GM12865 (cell line): ENCODE results near the gene ATP6V0B.

ENCODE experiments used
- DNase-seq: peaks from one replicate; pipeline ENCODE4 v3.0.0; 2010; ENCODE audit warnings: low read depth
- H3K4me3 ChIP-seq: 2 replicates; pipeline ENCODE4 v1.5.1; 2011; ENCODE audit warnings: mild to moderate bottlenecking, low read depth, low read length, control low read depth
- CTCF ChIP-seq: IDR thresholded peaks from 2 replicates; pipeline ENCODE4 v1.5.1; 2011; ENCODE audit warnings: low read length, control low read depth, low read depth, inconsistent platforms; ENCODE audit not compliant: insufficient read depth; ENCODE audit errors: missing control alignments

Gene ATP6V0B

GRCh38 chr1:44010935-44011471 lies 36.2 kb downstream of the ATP6V0B start:
- no peak for TF ChIP-seq CTCF
- H3K4me3 ChIP-seq, result no peak overlapping the region
- DNase-seq, result no peak

GRCh38 chr1:44012404-44012803 lies 37.6 kb downstream of the ATP6V0B start:
- no peak for DNase-seq
- H3K4me3 ChIP-seq, result no peak overlapping the region
- TF ChIP-seq CTCF, result no peak

GRCh38 chr1:44012941-44013609 lies 38.3 kb downstream of the ATP6V0B start:
- TF ChIP-seq CTCF, result no peak
- DNase-seq, result no peak
- H3K4me3 ChIP-seq, result no peak overlapping the region

- no peak for TF ChIP-seq CTCF
- DNase-seq, result no peak
- no peak overlapping the region for H3K4me3 ChIP-seq
Observed at GRCh38 chr1:44013949-44014348, 39.2 kb downstream of the ATP6V0B start.

GRCh38 chr1:44014365-44015104 lies 39.8 kb downstream of the ATP6V0B start:
- no peak for TF ChIP-seq CTCF
- no peak for DNase-seq

GRCh38 chr1:44015206-44015605 lies 40.4 kb downstream of the ATP6V0B start:
- no peak for TF ChIP-seq CTCF
- no peak overlapping the region for H3K4me3 ChIP-seq
- DNase-seq, result no peak

More at GRCh38 chr1:44014365-44015104, 39.8 kb downstream of the ATP6V0B start:
- no peak overlapping the region for H3K4me3 ChIP-seq
